ENCODE measurements around the gene RNASEH2B.

Gene RNASEH2B

GRCh38 chr13:51000061-51000460 lies 90.5 kb downstream of the RNASEH2B start:
- DNase-seq, result no peak

DNA sequence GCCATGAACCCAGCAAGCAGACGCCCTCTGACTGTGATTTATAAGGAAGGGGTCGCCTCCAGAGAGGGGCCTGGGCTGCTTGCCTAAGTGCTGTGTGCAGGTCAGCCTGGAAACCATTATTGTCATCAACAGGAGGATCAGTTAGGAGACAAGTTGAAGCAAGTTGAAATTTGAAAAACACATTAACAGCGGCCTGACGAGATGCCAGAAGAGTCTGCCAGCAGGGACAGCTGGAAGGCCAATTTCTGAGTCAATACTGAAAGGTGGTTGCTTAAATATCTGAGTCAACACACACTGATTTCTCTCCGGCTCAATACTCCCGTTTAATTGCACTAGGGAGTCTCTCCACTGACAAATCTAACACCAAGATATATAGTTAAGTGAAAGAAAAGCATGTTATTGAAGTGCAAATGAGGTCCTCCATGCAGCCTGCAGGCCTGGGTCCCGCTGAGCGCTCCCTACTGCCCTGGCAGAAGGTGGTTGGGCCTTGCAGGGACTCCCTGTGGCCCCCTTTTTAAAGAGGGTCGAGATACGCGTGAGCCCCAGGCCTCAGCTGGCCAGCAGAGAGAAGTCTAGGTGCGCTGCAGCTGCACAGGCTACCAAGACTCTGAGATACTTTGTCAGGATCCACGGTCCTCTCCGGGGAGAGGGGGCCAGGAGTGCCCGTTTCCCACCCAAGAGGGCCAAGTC lies 91.1 kb downstream of the RNASEH2B start:
- DNase-seq, result no peak

DNA sequence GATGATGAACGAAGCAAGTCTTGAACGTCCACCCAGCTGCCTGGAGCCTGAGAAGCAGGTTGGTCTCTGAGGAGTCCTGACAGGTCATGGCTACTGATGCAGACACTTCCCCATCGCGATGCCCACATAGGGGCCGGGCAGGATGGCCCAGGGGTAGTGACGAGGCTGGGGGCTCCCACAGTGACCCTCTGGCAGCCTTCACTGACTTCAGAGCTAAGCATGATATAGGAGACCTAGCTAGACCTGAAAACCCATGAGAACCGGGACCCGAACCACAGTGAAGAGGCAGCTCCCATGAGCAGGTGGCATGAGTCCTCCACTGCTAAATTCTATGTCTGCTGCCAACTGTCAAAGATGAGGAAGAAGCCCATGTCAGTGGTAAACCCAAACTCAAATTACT lies 91.7 kb downstream of the RNASEH2B start:
- no peak for DNase-seq

DNA sequence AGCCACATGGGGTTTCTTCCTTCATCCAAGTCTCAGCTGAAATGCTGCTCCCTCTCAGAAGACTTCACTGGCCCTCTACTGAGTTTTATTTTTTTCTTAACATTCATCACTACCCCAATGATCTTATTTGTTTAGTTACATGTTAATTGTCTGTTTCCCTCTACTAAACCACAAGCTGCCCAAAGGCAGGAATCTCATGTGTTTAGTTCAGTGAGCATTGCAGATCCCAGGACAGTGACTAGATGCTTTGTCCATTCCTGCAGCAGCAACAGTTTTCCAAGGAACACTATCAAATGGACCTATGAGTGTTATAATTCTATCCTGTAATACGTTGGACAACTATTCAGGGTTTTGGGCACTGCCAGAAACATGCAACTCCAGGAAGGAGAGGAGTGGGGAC lies 93.1 kb downstream of the RNASEH2B start:
- no peak for DNase-seq

DNA sequence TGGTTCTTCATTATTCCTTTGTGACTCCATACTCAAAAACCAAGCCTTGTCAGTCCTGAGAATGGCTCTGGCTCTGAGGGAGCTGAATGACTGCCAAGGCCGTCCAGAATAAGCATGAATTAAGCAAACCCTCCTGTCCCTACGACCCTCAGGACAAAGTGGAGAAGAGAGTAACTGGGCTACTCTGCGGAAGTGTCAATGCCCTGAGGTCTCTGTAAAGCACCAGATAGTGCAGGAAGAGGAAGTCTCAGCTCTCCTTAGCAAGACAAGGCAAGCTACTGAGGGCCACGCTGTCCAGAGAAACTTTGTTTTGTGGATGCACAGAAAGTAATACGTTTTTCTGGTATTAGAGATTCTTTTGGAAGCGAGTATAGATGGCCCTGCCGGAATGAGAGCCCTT lies 94.1 kb downstream of the RNASEH2B start:
- no peak for DNase-seq

DNA sequence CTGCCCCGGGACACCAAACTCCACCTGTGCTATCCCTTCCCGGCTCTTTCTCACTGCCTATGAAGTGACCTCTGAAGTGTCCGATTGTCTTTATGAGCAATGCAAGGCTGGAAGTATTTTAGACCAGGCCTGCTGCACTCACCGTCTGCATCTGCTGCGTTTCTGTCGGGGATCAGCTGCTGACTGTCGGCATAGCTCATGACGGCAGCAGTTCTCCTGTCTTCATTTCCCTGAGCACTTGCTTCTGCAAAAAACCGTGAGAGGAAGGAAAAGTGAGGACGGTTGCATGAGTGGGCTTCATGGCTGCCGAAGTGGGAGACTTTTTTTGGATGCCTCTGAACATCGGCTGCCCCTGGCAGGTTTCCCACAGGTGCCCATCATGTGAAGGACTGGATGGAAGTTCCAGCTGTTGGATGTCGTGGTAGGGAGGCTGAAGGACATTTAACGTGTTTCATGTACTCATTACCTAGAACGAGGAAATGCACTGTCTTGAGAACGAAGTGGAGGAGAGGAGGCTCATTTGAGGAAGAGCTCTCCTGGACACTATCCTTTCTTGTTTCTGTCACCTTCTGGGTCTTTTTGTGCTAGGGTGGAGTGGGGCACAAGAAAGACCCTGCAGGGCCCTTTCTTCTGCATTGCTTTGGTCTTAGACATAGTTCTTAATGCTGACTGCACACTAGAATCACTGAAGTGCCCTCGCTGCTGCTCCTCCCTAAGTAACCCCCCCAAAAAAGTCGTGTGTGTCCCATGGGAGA lies 94.7 kb downstream of the RNASEH2B start:
- no peak for DNase-seq

DNA sequence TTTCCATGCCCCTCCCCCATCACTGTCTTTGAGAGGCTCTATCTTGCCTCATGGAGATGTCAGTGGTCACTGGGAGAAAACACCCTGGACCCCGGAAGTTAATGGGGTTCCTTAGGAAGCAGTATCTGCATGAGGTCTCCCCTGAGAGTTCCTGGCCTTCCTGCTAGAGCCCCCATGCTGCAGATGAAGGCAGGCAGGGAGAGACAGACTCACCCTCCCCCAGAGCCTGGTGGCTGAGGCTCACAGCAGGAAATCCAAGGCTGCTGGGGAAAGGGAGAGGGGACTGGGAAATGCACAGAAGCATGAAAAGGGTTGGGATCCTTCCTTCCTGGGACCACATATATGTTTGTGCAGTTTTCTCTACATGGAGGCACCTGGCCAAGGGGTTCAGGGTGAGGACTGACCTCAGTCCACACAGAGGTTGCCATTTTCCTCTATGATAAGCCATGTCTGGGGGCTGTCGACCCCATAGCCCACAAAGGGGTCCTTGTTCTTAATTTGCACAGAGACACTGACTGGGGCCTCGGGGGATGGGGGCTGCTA lies 95.4 kb downstream of the RNASEH2B start:
- DNase-seq, result no peak

- no peak for DNase-seq
Measured at GRCh38 chr13:51005566-51005965, 96.0 kb downstream of the RNASEH2B start.
